HG03175 (cell line): Measurements from ENCODE around the gene CDC40.
"Not testable (repeated sequence)": the region's sequence is repeated elsewhere in the genome, so short reads cannot be mapped to it uniquely, and the experiment has no call there.

Experiments used
- ATAC-seq: cut with Tn5 transposase; IDR thresholded peaks from one replicate; pipeline ENCODE4 v1.9.1; 2021; ENCODE audit warnings: mild to moderate bottlenecking, moderate library complexity; ENCODE audit not compliant: unreplicated experiment

CDC40 gene

DNA sequence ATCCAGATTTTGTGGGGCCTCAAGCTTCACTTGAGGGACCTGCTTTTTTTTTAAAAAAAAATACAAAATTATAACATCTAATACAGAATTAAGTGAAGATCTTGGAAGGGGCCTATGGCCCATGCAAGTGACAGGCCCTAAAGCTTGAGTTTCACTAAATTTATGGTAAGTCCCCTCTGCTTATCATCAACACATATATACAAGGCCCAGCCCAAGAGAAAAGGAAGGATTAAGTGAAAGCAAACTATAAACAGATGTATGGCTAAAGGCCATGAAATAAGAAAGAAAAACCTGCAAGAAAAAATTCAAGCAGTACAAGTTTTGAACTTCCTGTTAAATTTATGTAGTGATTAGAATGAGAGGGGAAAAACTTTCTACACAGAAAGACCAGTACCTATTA lies 86.8 kb downstream of the CDC40 start:
- ATAC-seq, result no peak

- no peak for ATAC-seq
These were observed 89.4 kb downstream of the CDC40 start for GRCh38 chr6:110269623-110270022.

- no peak for ATAC-seq
These were observed 89.9 kb downstream of the CDC40 start for GRCh38 chr6:110270165-110270564.

GRCh38 chr6:110271732-110272022 lies 91.5 kb downstream of the CDC40 start:
- ATAC-seq, result no peak

GRCh38 chr6:110272781-110273180 lies 92.6 kb downstream of the CDC40 start:
- ATAC-seq, result not testable (repeated sequence)

DNA sequence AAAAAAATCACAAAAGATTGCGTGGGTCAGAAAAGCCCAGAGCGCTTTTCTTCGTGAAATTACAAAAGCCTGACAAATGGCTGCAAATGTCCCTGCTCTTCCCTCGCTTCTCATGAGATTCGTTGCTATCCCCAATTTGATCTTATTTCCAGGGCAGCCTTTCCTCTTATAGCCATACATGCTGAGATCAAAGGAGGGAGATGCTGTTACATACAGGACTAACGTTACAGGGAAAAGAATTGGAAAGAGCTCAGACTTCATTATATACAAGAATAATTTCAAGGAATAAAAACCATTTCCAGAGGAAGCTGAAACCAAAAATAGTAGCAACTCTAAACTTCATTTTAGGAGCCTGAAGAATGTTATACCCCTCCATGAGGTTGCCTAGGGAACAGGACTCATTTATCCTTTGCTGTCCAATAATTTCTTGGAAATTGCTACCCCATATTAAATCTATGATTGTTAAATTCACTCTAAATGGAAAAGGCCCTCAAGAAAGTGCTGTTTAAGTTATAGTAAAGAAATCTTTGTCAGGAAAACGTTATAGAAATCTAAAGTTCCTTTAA lies 97.0 kb downstream of the CDC40 start:
- no peak for ATAC-seq
